Stimulated activated CD4-positive, alpha-beta T cell treated with anti-CD3 and anti-CD28 coated beads, Interleukin-2, amount 100 ng/mL, for 4 hours (primary cell): ENCODE data around the gene TRPM1.

Source experiments
- DNase-seq: peaks from one replicate; pipeline ENCODE4 v3.0.0-alpha.2; 2020; ENCODE audit warnings: low read depth

The TRPM1 gene

DNA sequence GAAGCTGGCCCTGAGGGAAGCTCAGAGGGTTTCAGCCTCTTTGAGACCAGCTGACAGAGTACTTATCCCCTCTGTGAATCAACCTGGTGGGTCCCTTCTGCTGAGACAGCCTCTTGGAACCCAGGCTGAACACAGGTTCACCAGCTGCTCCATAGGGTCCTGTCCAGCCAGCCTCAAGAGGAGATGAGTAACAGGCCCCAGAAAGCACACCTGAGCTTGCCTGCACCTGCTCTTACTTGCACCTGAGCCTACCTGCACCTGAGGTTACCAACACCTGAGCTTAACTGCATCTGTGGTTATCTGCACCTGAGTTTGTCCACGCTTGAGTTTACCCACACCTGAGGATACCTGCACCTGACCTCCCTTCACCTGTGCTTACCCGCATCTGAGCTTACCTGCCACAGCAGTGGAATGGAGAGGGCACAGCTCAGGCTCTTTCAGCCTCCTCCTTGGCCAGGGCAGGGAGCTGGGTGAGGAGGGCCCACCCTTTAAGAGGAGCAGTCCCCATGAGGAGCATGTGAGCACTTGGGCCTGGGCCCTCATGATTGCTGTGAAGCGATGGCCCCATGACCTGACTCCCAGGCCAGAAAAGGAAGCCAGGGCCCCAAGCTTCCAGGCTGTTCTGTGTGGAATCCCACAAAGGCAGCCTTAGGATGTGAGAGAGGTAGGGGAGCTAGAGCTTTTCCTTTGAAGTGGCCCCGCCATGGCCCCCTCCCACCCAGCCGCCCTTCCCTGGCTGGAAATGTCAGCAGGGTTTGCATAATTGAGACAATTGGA lies at the start of gene TRPM1:
Gene TRPM1 (minus strand): TSS at position 464 of the 777 bp plus-strand sequence. CDS start 20,370 bp downstream, outside the sequence.
- DNase-seq: no peak

DNA sequence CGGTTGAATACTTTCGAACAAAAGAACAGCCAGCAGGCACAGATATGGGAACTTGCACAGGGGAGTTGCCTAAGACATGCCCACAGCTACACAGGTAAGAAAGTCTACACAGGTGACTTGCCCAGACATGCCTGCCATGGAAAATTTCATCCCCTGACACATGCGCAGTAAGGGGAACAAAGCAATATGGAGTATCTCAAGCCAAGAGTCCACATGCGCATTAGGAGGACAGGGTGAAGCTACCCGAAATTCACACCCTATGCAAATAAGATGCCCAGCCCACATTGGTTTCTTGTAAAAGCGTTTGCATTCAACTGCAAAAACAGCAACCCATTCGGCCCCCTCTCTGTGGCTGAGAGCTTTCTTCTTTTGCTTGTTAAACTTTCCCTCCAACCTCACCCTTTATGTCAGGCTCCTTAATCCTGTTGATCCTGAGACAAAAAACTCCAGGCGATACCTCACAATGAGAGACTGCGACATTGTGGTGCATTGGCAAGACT lies 49.3 kb upstream of the TRPM1 start:
- DNase-seq: no peak

DNA sequence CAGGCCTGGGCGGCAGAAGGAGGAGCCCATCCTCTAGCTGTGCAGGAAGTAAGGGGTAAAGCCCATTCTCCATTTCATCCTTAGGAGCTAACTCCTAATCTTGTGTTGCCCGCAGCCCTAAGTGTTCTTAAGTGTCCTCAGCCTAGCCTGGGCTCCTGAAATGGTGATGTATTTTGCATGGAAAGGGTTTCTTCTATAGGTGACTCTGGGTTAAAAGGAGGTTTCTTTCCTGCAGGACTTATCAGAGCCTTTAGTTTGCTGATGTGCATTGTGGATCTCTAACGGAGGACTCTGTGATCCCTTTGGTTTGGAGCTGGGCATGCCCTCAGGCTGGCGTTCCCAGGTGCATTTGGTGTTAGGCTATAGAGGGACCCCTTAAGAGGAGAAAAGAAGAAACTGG lies 48.5 kb upstream of the TRPM1 start:
- no peak for DNase-seq

DNA sequence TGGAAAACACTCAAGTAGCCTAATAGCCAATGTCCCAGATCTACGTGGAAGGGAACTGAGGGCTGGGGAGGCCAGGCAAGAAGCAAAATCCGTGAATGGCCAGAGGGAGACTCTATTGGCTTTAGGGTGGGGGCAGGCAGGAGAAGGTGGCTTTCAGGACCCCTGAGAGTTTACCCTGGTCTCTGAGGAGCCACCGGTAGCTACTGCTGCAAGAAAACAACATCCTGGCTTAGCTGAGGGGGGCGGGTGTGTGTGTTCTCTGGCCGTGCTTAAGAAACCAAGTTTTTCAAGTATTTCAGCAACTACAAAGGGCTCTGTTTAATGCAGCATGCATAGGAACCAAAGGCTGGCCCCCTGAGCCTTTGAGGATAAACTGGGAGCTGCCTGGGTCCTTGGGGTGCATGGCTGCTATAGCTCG lies 47.6 kb upstream of the TRPM1 start:
- DNase-seq: no peak

DNA sequence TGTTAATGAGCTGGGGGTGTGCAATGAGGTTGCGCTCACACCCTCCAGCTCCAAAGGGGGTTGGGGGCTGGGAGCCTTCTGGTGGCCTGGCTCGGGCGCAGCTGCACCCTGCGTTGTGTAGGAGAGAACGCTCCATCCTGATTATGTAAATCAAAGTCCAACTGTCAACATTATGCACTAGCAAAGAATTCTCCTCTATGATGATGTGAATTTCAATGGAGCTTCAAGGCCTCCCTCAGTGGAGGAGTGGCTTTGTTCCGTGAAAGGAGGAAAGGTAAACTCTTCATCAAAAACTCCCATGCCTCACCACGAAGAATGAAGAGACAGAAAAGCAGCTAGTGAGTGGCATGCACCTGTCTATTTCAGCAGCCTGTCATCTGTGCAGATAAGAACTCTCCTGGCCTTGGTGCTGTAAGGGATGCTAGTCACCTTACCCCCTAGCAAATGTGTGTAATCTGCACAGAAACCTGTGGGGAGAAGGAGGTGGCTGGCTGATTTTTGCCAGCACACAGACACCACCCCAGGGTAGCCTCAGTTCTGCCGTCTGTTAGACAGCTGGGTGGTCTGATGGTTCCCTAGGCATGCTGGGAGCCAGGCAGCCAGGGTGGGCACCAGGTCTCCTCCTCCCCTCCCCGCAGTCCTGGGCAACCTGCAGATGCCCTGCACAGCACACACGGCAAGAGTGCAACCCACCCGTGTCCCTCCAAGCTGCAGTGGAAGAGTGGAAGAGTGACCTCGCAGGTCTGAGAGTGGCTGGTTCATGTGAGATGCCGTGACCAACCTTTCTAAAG lies 47.0 kb upstream of the TRPM1 start:
- no peak for DNase-seq

DNA sequence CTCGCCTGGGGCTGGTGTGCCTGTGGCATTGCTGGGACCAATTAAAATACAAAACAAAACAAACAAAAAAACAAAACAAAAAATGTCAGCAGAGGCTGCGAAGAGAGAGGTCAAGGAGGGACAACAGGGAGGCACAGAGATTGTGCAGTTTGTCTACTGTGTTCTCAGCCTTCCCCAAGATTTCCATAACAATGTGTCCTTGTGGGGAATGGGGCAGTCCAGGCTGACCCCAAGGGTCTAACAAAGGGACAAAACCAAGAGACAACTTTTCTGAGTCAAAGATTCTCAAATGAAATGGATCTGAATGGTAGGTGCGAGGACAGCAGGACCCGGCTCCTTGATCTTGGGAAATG lies 46.4 kb upstream of the TRPM1 start:
- no peak for DNase-seq

DNA sequence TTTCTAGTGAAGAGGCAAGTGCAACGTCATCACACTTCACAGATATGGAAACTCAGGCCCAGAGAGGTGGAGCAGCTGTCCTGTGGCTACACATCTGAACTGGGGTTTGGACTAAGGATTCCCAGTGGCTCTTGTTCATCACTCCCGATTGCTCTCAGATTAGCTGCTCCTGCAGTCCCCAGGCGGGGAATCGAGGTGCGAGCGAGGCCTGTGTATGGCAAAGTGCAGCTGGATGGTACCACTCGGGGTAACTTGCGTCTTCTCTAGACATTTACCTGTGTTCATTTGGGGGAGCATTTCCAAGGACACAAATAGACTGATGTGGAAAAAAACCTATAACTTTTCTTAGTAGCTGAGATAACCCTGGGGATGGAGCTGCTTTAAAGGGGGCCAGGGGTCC lies 45.9 kb upstream of the TRPM1 start:
- DNase-seq: no peak

DNA sequence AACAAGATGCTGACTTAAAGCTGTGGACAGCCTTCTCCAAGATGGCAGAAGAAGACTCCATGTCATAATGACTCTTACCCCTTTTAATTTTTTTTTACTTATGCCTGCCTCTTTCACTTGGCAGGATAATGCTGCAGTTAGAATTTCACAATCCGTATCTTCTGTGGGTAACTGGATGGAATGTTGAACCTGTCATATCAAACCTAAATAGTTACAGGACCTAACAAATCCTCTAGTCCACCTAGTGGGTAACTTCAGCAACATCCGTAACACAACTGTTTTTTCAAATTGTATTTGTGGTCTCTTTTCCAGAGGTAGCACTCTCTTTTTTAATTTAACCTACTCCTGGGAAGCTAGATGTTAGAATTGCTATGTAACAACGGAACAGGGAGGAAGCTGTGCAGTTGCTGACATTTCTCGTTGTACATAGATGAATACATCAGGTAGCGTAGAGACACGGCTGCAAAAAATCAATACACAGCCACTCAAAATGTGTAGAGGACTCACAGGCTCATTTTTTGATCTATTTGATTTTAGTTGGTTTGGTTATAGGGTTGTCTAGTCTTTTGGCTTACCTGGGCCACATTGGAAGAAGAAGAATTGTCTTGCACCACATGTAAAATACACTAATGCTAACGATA lies 43.9 kb upstream of the TRPM1 start:
- DNase-seq: no peak

DNA sequence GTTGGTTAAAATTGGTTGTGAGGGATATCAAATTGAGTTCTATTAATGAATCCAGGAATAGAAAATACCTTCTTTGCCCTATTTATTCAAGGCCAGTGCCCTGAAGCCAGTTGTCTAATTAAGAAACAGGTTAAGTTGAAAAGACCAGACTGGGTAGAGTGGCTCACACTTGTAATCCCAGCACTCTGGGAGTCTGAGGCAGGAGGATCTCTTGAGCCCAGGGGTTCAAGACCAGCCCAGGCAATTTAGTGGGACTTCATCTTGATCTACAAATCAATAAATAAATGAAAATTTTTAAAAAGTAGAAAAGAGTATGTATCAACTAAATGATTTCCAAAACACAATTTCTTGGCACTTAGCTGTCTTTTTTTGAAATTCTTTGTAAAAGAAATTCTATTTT lies 40.3 kb upstream of the TRPM1 start:
- DNase-seq: no peak

DNA sequence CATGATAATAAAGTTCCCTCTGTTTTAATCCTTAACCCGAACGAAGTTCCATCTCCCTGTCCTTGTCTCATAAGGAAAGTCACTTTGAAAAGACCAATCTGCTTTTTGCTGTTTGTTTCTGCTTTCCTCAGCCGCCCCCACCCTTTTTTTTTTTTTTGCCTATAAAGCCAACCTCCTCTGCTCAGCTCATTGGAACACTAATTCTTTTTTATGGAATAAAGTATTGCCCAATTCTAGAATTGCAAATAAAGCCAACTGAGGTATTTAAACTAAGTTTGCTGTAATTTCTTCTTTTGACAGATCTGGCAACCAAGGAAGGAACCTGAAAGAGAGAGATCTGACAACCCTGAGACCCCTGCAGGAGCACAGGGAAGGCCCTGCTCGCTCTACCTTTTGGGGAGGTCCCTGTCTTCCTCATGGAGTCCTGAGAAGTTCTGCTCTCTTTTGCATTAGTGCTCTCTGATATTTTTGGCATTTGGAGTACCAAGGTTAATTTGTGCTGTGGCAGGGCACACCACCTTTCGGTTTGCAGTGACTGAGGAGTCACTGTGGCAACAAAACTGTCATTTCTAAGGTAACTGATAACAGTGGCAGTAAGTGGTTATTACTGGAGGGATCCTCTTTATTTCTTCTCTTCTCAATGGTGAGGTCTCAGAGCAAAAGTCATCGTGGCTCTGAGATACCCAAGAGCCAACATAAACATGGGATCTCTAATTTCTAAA lies 35.2 kb upstream of the TRPM1 start:
- DNase-seq: no peak

DNA sequence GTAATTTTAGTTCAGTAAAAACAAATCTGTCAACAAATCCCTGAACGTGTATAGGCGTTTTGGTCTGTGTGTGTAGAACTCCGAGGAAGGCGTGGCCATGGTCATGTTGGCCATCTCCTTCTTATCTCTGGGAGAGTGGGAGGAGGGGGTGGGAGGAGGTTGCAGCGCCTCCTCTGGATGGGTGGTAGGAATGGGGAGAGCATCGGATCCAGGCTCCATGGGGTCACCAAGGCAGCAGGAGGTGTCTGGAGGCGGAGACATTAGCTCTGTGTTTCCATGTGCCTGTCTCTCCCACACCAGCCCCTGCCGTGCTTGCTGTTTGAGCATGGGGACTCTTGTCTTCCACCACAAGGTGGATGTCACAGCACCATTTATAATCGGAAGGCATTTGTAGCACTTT lies 34.5 kb upstream of the TRPM1 start:
- DNase-seq: no peak

DNA sequence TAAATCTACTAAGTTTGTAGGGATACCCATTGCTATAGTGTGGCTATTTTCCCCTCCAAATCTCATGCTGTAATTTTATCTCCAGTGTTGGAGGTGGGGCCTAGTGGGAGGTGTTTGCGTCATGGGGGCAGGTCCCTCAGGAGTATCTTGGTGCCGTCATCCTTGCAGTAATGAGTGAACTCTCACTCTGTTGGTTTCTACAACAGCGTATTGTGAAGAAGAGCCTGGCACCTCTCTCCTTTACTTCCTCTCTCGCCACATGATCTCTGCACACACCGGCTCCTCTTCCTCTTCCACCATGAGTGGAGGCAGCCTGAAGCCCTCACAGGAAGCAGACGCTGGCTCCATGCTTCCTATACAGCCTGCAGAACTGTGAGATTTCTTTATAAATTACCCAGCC lies 34.0 kb upstream of the TRPM1 start:
- no peak for DNase-seq

DNA sequence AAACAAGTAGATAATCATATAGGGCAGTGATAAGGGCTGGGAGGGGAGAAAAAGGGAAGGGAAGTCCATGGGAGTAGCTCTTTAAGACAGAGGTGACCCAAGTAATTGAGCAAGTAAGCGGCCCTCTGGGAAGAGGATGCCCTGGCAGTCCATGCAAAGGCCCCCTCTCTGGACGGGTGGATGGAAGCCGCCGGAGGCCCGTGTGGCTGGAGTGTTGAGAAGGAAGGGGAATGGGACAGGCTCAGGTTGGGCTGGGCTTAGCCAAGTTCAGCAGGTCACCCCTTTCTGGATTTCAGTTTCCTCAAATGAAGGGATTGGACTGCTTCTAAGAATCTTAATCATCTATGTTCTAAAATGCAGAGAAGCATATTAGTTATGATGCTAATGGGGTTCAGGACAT lies 32.4 kb upstream of the TRPM1 start:
- no peak for DNase-seq

DNA sequence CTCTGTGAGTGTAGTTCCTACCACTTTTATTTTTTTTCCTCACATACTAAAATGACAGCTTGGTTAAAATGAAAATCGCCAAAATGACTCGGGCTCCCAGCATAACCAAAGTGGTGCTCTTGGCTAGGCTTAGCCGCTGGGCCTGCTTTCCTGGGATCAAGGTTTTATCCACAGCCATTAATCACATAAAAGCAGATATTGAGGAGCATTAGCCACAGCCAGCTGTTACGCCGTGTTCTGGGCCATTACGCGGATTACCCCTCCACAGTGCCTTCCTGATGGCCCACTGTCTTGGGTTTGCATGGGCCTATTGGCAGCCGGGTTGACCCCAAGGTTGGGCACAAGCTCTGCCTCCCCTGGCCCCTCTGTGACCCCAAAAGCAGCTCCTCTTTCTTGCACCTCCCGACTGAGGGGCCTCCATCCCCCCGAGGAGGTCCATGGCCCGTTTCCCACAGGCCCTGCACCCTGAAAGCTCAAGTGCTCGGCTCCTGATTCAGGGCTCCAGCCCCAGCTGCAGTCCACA lies 30.4 kb upstream of the TRPM1 start:
- no peak for DNase-seq

DNA sequence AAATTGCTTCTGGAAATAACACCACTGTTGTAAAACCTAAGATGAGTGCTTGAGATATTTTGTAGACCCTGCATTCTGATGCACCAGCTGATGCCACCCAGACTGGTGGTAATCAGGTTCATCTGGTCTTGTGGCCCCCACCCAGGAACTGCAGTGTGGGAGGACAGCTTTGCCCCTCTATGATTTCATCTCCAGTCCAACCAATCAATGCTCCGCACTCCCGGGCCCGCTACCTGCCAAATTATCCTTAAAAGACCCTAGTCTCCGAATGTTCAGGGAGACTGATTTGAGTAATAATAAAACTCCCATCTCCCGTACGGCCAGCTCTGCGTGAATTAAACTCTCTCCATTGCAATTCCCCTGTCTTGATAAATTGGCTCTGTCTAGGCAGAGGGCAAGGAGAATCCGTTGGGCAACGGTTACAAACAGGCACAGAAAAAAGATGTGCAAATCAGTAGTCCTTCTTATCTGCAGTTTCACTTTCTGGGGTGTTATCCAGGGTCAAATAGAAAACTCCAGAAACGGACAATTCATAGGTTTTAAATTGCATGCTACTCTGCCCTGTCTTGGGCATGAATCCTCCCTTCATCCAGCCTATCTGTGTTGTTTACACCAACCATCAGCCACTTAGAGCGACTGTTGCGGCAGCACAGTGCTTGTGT lies 29.2 kb upstream of the TRPM1 start:
- no peak for DNase-seq

DNA sequence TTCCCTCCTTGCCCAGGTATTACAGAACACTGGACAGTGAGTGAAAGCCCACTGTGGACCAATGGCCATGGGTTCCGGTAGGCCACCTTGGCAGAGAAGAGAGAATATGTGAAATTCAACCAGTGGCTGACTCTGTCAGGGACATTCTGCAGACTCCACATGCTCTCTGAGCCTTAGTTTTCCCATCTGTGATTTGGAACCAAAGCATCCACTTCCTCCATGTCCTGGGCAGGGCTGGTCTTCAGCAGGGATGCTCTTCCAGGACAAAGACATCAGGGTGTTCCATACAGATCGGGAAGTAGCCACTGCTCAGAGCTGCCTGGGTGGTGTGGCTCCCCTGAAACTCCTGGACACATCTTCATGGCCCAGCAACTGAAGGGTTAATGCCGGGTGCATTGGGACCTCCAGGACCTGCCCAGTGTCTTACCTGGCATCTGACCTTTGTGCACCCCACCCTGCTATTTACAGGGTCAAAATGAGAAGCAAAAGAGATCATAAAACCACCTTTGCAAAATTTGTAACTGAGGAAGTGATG lies 28.3 kb upstream of the TRPM1 start:
- DNase-seq: no peak

DNA sequence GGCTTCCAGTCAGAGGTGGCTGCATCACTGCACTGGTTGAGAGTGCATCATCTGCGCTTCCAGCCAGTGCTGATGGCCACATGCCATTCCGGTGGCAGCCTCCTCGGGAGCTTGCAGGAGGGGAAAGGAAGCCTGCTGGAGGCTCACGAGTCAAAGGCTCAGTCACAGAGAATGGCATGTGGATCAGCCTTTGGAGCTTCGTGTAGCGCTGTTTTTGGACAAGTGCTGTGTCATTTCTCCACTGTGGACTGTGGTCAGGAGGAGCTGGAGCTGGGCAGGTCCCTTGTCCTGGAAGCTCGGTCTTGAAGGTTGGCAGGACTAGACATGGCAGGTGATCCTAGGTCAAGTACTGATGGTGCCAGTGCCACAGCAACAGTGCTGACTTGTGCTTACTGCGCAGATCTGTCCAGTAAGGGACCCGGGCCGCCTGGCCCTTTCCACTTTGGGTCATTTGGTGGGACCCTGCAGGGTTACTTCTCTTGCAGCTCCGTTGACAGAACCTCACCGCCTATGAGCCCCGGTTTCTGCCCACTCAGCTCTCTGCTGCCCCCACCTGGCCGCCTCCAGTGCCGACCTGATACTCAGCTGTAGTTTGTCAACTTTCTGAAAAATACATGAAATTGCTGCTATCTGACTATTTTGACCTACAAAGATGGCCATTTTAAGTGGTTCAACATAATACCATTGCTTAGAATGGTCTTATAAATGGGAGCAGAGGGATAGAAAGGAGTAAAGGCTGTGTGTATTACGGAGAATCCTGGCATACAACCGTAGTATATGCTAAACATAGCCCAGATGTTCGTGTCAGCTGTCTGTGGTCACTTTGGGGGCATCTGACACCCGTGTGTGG lies 27.6 kb upstream of the TRPM1 start:
- peak; percentile 55 for DNase-seq

DNA sequence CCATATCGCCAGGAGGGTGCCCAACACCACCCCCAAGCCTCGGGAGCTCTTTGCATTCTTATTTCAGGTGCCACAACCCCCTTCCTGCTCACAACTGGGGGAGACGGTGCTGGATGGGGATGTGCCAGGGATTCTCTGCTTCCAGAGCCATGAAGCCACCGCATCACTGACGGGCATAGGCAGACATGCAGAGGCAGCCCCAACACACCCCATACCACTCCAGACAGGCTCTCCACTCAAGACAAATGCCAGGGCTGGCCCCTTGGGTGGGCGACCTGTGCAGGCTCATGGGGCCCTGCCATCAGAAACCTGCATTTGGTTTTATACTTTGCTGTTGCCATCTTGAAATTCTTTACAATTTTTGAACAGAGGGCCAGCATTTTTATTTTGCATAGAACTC lies 27.0 kb upstream of the TRPM1 start:
- DNase-seq: no peak

DNA sequence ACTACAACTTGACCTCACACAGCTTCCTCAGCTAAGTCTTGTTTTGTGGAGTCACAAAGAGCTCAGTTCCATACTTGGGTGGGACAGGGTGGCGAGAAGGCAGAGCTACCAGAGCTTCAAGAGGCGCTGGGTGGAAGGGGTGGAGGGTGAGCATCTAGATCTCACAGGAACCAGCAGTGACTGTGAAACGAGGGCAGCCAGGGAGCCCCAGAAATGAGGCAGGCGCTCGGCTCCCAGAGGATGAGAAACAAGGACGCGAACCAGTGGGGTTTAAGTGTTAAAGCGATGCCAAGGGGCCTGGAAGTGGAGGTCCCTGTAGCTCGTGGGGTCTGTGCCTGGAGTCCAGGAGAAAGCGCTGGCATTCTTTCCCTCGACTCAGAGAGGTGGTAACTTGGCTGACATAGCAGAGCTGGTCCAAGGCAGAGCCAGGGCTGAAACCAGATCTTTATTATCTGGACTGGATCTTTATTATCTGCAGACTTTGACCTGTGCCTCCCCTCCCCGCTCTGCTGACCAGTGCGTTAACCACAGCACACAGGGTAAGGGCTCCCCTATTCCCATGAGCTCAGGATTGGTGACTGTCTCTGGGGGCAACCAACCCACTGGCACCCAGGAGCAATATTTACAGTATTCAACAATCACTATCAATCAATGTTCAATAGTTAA lies 26.2 kb upstream of the TRPM1 start:
- no peak for DNase-seq

DNA sequence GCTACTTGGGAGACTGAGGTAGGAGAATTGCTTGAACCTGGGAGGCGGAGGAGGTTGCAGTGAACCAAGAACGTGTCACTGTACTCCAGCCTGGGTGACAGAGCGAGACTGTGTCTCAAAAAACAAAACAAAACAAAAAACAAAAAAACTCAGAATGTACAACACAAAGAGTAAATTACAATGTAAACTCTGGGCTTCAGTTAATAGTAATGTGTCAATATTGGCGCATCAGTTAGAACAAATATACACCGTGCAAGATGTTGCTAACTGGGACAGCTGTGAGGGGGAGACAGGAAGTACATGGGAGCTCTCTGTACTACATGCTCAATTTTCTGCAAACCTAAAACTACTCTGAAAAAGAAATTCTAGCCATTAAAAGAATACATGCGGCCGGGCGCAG lies 23.5 kb upstream of the TRPM1 start:
- no peak for DNase-seq
